GM19372 (cell line): Measurements from ENCODE around the gene GALNT17.
"Not testable (repeated sequence)": the region's sequence is repeated elsewhere in the genome, so short reads cannot be mapped to it uniquely, and the experiment has no call there.

Experiments used
- ATAC-seq: cut with Tn5 transposase; IDR thresholded peaks from one replicate; pipeline ENCODE4 v1.9.1; 2021; ENCODE audit warnings: mild to moderate bottlenecking, low read depth, moderate library complexity; ENCODE audit not compliant: unreplicated experiment

GALNT17 gene

DNA sequence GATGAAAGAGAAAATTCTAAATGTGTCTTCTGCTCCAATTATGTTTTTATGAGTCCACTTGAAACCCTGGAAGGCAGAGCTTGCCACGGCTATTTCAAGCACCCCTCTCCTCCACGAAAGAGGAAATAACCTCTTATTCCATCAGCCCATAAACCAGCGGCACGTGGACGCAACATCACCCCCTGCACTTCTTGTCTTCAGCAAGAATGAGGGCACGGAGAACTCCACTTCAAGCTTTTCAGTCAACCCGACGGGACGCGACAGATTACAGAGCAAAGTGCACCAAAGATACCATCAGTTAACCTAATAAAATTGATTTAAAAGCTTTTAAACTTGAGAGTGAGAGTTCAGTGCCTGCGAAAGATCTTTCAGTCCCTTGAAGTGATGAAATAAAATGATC is 406.3 kb downstream of the GALNT17 start:
- ATAC-seq = no peak

DNA sequence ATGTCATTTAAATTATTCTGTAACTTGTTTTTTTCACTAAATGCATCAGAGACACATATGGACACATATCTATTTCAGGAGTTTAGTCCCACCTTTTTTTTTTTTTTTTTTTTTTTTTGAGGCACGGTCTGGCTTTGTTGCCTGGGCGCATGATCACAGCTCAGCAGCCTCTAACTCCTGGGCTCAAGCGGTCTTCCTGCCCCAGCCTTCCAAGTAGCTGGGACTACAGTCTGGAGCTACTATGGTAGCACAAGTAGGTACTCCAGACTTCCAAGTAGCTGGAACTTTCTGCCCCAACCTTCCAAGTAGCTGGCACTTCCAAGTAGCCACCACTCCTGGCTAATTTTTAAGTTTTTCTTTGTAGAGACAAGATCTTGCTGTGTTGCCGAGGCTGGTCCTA is 407.7 kb downstream of the GALNT17 start:
- ATAC-seq = no peak

DNA sequence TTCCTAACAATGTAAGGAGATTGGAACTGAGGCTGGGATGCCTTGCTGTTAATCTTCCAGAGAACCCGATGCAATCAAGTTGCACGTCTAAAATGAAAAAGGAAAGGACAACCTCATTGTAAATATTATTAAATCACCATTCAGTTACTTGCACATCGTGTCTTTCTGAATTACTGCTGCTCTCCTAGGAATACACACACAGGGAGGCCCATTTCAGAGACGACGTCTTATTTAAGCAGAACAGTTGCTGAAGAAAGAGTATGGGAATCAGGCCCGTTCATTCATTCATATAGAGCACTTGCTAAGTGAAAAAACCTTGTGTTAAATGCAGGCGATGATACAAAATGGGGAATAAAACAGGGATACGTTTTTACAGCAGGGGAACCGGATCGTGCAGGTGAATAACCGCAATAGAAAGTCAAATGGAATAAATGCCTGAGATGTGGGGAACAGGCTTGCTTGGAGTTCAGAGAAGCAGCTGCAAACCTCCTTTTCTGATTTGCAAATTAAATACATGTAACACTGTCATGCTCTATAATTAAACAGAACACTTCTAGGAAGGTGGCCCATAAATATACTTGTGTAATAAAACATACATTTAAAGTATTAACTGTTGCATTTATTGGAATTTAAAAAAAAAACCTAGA is 409.9 kb downstream of the GALNT17 start:
- ATAC-seq = no peak

DNA sequence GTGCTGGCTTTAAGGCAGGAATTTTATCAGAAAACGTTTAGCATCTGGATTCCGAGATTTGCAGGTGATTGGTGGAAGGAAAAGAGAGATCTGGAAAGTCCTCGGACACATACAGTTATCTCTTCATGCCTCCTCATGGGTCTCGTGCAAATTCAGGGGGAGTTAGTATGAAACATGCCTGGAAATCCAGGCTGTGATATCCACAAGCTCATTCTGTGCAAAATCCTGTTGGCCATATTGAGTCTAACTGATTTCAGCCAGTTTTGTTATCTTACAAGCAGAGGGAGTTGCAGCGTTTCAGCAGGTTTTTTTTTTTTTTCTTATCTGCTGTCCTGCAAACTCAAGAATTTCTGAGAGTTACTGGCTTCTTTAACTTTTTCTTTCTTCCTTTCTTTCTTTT is 411.5 kb downstream of the GALNT17 start:
- ATAC-seq = no peak

DNA sequence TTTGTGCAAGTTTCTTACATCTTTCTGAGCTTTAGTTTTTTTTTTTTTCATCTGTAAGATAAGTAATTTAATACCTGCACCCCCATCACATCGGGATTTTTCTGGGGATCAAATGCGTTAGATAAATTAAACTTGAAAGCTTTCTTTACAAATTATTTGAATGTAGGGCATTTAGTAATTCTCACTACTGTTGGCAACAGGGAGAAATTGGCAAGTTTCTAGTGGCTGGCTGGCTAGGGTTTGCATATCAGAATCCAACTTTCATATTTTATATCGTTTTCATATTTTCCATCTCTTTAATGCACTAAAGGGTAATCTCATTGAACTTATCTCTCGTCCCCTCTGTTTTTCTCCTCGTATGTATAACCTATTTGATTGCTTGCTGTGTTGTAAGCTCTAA is 412.9 kb downstream of the GALNT17 start:
- ATAC-seq = no peak

- no peak for ATAC-seq
Observed at GRCh38 chr7:71547426-71547825, 415.5 kb downstream of the GALNT17 start.

DNA sequence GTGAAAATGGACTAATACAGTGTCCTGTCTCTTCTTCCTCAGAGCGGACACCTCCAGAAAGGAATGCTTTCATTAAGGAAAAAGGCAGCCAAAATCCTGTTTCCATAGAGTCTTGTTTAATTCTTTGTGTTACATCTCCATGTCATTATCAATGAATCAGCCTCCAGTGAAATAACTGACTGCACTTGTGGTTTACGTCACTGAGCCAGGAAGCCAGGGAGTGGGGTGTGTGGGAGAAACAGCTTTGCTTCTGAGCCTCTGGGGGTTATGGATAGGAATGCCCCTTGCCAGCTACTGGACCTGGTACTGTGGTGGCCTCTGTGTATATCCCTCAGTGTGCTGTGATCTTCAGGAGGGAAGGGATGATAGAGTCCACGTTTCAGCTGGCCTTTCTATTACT is 416.8 kb downstream of the GALNT17 start:
- no peak for ATAC-seq

DNA sequence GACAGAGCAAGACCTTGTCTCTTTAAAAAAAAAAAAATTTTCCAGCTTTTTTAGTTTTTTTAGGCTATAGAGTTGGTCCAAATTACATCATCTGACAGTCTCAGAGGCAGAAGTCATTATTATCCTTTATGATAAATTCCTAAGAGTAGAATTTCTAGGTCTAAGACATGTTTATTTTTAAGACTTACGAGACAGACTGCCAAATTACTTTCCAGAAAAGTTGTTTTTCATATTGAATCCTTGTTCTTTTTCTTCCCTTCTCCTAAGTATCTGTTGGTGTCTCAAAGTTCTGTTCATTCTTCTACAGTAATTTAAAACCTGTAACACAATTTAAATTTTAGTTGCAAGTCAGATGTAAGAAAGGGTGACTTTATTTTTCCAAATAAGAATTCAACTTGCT is 421.4 kb downstream of the GALNT17 start:
- no peak for ATAC-seq

DNA sequence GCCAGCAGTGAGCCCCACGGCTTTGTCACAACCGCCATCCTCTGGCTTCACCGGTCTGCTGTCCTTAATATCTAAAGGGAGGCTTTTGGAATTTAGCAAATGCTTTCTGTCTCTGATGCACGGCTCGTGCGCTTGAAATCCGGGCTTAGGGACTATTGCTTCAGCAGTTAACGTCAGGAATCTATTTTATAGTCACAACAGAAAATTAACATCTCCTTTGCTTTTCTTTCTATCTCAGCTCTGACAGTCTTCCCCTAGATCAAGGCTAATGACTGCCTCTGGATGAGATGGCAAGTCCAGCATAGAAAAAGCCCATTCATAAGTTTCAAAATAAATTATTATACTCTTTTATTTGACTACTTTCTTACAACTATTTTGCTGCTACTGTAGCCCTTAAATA is 423.8 kb downstream of the GALNT17 start:
- no peak for ATAC-seq

DNA sequence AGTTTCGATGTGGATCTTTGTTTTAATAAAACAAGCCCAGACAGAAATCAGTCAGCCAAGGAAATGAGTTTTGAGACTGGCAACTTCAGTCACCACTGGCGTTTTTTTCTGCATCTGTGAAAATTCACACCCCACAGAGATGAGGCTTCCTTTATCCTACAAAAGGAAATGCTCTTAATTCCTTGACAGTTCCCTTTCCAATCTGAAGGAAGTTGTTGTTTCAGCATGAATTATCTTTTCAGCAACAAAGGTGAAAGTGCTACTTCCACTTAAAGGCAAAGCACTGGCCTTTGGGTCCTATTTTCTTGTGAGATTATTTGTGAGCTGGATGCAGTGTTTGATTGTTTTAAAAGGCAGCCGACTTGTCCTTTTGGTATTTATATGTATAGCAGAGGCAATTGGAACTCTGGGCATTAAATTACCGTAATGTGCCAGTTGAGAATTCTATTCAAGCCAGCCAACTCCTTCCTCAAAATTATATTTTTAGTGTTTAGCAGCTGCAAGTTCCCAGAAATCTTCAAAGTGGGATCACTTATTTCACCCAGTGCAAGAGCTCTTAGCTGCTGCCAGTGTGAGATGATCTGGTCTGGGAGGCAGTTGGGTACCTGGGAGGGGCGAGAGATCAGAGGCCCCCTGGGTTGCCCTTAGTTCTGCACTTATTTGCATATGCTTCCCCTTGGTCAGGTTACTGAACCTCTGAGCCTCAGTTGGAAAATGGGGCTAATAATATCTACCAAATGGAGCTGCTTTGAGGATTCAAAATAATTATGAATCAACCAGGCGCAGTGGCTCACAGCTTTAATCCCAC is 427.1 kb downstream of the GALNT17 start:
- no peak for ATAC-seq

DNA sequence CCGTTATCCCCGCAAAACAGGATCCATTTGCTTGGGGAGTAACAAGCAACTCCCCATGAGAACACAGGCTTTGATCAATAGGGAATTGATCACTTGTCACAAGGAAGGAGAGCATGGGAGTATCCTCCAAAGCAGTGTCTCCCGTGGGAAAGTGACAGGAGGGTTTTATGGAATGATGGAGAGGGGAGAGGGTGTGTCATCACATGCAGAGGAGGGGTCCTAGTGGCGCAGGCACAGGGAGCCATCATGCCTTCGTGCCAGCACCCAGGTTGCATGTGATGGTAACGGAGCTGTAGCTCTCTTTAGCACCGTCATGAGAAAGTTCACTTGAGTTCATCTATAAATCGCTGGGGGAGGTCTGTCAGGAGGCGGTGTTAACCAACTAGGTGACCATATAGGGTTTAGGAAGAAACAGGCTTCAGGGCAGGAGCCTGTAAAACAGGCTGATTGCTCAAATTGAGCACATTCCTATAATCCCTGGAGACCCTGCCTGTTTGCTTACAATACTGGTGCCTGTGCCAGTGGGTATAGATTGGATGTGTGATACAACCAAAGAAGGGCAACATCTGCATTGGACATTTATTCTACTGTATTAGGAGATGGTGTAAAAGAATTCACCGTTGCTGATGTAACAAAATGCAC is 428.5 kb downstream of the GALNT17 start:
- no peak for ATAC-seq

DNA sequence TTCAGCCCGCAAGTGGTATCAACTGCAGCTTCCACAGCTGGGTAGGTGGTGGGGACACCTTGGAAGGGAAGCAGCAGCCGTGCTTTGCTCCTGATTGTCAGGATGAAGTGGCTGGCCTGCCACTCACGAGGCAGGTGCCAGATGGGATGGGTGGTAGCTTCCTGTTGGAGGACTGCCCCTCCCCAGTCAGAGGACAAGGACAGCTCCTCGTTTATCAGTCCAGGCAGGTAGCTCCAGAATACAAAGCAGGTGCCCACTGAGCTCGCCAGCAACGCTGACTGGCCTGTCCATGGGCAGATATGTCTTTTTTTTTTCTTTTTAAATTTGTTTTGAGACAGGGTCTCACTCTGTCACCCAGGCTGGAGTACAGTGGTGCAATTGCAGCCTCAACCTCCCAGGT is 431.3 kb downstream of the GALNT17 start:
- ATAC-seq = no peak

- no peak for ATAC-seq
Observed at GRCh38 chr7:71566376-71566775, 434.4 kb downstream of the GALNT17 start.

DNA sequence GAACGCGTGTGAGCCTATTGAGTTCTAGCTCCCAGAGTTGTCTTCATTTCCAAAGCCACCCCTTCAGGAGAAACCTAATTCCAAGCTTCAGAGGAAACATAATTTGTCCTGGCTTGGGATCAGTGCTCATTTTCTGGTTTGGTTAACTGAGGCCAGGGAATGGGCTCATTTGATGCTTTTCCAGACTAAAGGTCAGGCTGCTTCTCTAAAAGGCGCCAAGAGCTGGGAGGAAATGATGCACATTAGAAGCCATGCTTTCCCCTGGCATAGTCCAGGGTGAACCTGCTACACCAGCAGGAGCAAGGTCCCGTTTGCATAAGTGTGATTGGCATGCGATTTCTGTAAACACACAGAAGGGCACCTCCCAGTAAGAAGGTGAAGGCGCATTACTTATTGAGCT is 435.0 kb downstream of the GALNT17 start:
- ATAC-seq = no peak

DNA sequence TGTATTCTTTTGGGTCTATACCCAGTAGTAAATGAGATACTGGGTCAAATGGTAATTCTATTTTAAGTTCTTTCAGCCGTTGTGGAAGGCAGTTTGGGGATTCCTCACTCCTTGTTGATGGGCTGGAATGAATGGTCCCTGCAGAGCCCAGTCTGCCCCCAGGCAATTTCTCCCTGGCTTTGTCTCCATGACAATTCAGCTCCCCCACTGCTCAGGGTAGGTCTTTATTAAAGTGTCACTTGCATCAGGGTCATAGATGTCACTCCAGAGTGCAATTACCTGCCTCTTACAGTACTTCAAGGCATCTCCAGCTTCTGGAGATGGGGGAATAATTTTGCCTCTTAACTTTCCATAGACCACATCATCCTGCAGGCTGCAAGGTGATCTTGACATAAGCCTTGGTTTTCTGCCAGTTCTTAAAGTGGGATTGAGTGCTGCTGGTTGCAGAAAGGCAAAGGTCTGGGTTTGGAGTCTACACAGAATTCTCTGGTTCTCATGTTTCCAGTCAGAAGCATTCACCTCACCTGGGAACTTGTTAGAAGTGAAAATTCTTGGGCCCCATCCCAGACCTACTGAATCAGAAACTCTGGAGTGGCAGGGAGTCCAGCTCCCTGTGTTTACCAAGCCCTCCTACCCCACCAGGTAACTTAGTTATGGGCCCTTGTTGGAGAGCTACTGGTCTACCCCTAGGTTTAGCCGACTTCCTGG is 442.4 kb downstream of the GALNT17 start:
- no peak for ATAC-seq

DNA sequence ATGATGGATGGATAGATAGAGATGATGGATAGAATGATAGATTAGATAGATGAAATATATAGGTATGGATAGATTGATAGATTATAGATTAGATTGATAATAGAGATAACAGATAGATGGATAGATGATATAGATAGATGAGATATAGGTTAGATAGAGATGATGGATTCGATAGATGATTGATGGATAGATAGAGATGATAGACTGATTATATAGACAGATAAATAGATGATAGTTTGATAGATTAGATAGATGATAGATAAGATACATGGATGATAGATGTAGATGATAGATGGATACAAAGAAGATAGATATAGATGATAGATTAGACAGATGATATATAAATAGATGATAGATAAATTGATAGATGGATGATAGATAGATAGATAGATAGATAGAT is 448.1 kb downstream of the GALNT17 start:
- no peak for ATAC-seq

DNA sequence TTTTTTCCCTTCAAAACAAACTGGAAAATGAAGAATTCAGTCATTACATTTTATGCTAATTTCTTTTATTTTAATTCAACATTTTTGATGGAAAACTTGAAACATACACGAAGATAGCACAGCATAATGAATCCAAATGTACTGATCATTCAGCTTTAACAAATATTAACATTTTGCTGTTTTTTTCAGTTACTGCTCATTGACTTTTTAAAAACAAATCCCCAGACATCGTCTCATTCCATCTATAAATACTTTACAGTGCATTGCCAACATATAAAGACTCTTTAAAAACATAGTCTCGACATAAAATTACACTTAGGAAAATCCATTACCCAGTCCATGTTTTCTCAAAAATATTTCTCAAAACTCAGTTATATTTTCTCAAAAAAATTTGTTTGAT is 452.3 kb downstream of the GALNT17 start:
- ATAC-seq = no peak

- ATAC-seq = no peak
Observed at GRCh38 chr7:71591876-71592275, 459.9 kb downstream of the GALNT17 start.

DNA sequence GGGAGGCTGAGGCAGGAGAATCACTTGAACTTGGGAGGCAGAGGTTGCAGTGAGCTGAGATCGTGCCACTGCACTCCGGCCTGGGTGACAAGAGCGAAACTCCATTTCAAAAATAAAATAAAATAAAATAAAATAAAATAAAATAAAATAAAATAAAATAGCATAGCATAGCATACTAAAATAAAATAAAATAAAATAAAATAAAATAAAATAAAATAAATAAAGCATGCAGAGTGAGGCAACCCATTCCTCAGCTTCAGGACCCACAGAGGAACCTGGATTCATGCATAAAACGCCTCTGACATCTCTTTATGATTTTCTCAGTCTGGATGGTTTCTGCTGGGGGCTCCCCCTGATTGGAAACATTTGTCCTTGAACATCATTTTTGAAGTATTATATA is 460.4 kb downstream of the GALNT17 start:
- ATAC-seq = not testable (repeated sequence)

- no peak for ATAC-seq
Observed at GRCh38 chr7:71594736-71595135, 462.8 kb downstream of the GALNT17 start.

DNA sequence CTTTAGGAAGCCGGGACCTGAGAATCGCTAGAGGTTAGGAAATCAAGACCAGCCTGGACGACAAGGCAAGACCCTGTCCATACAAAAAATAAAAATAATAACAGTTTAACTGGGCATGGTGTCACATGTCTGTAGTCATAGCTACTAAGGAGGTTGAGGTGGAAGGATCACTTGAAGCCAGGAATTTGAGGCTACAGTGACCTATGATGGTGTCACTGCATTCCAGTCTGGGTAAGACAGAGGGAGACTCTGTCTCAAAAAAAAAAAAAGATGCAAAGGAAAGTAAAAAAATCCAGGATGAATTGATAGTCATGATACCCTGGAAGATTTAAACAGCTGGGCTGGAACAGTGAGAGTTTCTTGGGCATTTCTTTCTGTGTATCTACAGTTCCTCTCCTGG is 463.2 kb downstream of the GALNT17 start:
- ATAC-seq = no peak
